ENCODE measurements around the gene DENND4A. TPM values are rescaled to one million over a fixed set of nuclear protein-coding genes. Genes with fewer than 3 reads are reported as not detected.

Gene DENND4A
- total RNA-seq (2022) (12.7 and 12.9 TPM in 2 replicates), Bru-seq, nascent RNA (percentile 68 among the genes with signal in this experiment), BruChase-seq, experiment 1, labeled RNA remaining after a 2-hour chase (percentile 75 among the genes with signal in this experiment), BruChase-seq, experiment 2, labeled RNA remaining after a 6-hour chase (percentile 73 among the genes with signal in this experiment)
- long read RNA-seq, partial matches to known transcripts = 1 of 2 reads
- long read RNA-seq, other reads (novel, unspliced or antisense) = 1 of 2 reads

DNA sequence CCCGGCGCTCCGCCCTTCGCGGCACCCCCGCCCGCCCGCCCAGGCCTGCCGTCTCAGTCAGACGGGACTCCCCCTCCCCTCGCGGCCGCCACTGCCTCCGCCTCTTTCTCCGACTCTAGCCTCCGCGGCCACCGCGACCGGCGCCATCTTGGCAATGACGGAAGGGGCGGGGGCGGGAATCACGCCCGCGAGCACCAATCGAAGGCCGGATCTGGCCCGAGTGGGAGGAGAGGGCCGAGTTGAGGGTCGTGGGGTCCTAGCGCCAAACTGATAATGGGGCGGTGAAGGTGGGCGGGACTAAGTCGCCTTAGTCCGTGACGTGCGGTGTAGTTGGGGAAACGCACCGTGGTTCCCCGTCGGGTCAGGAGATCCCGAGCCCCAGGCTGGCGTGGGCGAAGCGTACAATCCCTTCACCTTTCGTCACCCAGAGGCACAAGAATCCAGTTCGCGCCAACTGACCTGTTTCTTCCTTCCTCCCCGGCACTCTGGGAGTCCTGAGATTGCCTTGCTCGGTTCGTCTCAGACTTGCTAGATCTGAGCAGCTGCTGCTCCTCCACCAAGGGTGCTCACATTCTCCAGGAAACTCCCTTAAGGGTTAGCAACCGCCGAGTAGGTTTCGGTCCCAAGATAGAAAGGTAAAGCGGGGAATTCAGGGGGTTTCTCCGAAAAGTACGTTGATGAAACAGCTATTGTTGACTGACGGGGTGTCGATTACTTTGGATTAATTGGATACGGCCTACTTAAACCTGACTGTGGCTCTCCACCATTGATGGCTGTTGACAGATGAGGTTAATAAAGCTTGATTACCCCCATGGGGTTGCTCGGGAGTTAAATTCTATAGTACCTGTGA is at the start of gene DENND4A:
Gene DENND4A, minus strand, starts transcription at position 156 of the 850 bp plus-strand sequence. CDS start 35,843 bp downstream, outside the sequence.
- ChIA-PET CTCF (interaction anchor here (1.0 to 1.5 kb wide), 3 partner anchors 32 to 65 kb away, joined by 4 to 7 read pairs (median 5); no protein-coding TSS in a partner anchor), POLR2A (interaction anchor here (0.7 to 2.0 kb wide), 5 partner anchors 12 to 182 kb away, joined by 3 to 12 read pairs (median 8); partner anchors contain the start of genes INTS14 and RAB11A)
- no peaks in the 10 kb centered on the region for H3K9me3 ChIP-seq
- H3K27ac Mint-ChIP-seq (ENCODE audit: unreplicated experiment) = peak within 1 kb of the TSS; percentile 97
- H3K4me1 Mint-ChIP-seq (ENCODE audit: low read depth, unreplicated experiment) = peaks cover 16% of the 10 kb centered on the region
- H3K9me3 Mint-ChIP-seq (ENCODE audit: unreplicated experiment) = no peaks in the 10 kb centered on the region
- H3K27me3 Mint-ChIP-seq (ENCODE audit: insufficient read depth, unreplicated experiment) = no peaks in the 10 kb centered on the region
- DNase-seq = peak; percentile 97
- peak within 1 kb of the TSS; percentile 95 for H3K4me3 Mint-ChIP-seq (ENCODE audit: unreplicated experiment)
- peak within 1 kb of the TSS; percentile 74 for H3K4me3 ChIP-seq (ENCODE audit: low read depth, low read length)
- peaks cover 8% of the 10 kb centered on the region for H3K36me3 Mint-ChIP-seq (ENCODE audit: insufficient read depth, unreplicated experiment)
- intact Hi-C loops (cut with micrococcal nuclease; ENCODE audit: unreplicated experiment) = loop anchor here (1.0 to 2.0 kb wide), 3 partner anchors 9 to 40 kb away; no protein-coding TSS in a partner anchor
- H3K27me3 ChIP-seq (replicated peaks; ENCODE audit: control insufficient read depth, insufficient read depth, low read length) = no peaks in the 10 kb centered on the region
- peaks cover 11% of the 10 kb centered on the region; the same call in 1 of the 2 replicates for H3K4me1 ChIP-seq
- no peaks in the 10 kb centered on the region for H3K36me3 ChIP-seq (ENCODE audit: control insufficient read depth, insufficient read depth, low read length)
- TF ChIP-seq, protein P1, sequence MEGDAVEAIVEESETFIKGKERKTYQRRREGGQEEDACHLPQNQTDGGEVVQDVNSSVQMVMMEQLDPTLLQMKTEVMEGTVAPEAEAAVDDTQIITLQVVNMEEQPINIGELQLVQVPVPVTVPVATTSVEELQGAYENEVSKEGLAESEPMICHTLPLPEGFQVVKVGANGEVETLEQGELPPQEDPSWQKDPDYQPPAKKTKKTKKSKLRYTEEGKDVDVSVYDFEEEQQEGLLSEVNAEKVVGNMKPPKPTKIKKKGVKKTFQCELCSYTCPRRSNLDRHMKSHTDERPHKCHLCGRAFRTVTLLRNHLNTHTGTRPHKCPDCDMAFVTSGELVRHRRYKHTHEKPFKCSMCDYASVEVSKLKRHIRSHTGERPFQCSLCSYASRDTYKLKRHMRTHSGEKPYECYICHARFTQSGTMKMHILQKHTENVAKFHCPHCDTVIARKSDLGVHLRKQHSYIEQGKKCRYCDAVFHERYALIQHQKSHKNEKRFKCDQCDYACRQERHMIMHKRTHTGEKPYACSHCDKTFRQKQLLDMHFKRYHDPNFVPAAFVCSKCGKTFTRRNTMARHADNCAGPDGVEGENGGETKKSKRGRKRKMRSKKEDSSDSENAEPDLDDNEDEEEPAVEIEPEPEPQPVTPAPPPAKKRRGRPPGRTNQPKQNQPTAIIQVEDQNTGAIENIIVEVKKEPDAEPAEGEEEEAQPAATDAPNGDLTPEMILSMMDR (IDR thresholded peaks at IDR 0.05; ENCODE audit: insufficient read depth in 1 of 2, low read depth in 1 of 2, low read length in 1 of 2, severe bottlenecking in 1 of 2, unreplicated experiment in 1 of 2) = no peak
- BruUV-seq (replicated peaks) = TSS peak; percentile 96

DNA sequence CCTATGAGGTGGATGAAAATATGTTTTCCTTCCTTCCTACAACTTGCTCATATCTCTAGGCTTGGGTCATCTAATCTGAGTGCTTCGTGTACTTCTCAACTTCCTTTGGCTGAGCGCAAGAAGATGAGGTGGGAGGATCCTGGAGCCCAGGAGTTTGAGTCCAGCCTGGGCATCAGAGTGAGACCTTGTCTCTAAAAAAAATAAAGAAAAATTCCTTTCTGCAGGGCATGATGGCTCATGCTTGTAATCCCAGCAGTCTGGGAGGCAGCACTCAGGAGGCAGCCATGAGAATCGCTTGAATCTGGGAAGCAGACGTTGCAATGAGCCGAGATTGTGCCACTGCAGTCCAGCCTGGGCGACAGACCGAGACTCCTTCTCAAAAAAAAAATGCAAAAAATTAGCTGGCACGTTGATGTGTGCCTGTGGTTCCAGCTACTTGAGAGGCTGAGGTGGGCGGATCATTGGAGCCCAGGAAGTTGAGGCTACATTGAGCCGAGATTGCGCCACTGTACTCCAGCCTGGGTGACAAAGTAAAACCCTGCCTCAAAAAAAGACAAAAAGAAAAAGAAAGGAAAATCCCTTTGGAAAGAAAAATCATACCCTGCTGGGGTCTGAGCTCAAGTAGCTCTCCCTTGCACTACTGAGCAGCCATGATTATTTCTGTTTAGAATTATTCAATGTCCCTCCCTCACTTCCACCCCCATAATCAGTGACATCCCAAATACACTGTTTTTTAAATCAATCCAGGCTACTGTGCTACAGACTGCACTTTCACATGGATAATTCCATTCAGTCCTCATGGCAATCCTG is 49.2 kb upstream of the DENND4A start:
- ChIA-PET POLR2A (interaction anchor here (0.6 kb wide), 1 partner anchor 43 kb away, joined by 7 read pairs; no protein-coding TSS in a partner anchor), CTCF (interaction anchor here (1.0 kb wide), 2 partner anchors 8 to 240 kb away, joined by 3 to 6 read pairs; no protein-coding TSS in a partner anchor)
- no peaks in the 10 kb centered on the region for H3K27me3 ChIP-seq (replicated peaks; ENCODE audit: control insufficient read depth, insufficient read depth, low read length)
- no peaks in the 10 kb centered on the region for H3K27me3 Mint-ChIP-seq (ENCODE audit: insufficient read depth, unreplicated experiment)
- peaks cover 6% of the 10 kb centered on the region; the same call in 1 of the 2 replicates for H3K9me3 ChIP-seq
- H3K4me3 Mint-ChIP-seq (ENCODE audit: unreplicated experiment) = no peak overlapping the region
- no TSS peak for BruUV-seq (replicated peaks)
- no peak overlapping the region for H3K27ac Mint-ChIP-seq (ENCODE audit: unreplicated experiment)
- TF ChIP-seq, protein P1 (IDR thresholded peaks at IDR 0.05; ENCODE audit: insufficient read depth in 1 of 2, low read depth in 1 of 2, low read length in 1 of 2, severe bottlenecking in 1 of 2, unreplicated experiment in 1 of 2) = no peak
- H3K4me1 Mint-ChIP-seq (ENCODE audit: low read depth, unreplicated experiment) = peaks cover 7% of the 10 kb centered on the region
- no peak for DNase-seq
- H3K36me3 Mint-ChIP-seq (ENCODE audit: insufficient read depth, unreplicated experiment) = no peaks in the 10 kb centered on the region
- no peaks in the 10 kb centered on the region for H3K9me3 Mint-ChIP-seq (ENCODE audit: unreplicated experiment)
- H3K4me1 ChIP-seq = peaks cover 4% of the 10 kb centered on the region
- intact Hi-C loops (cut with micrococcal nuclease; ENCODE audit: unreplicated experiment) = no loop called here
- H3K4me3 ChIP-seq (ENCODE audit: low read depth, low read length) = no peak overlapping the region
- H3K36me3 ChIP-seq (ENCODE audit: control insufficient read depth, insufficient read depth, low read length) = no peaks in the 10 kb centered on the region

Measured in Caco-2 (cell line).